AG04450 (cell line): Measurements from ENCODE around the gene CACNA1E. TPM values are rescaled to one million over a fixed set of nuclear protein-coding genes. Genes with fewer than 3 reads are reported as not detected.

Experiments used
- CTCF ChIA-PET: fragments of 300-600, 350-600 bp; formaldehyde crosslinking; extraction: SDS; loops from one replicate; lab custom pipeline; 2022; ENCODE audit warnings: antibody characterized with exemption, inconsistent platforms; lab: Charles Lee
- POLR2A ChIA-PET: fragments of 350-600 bp; formaldehyde crosslinking; extraction: SDS; loops from one replicate; lab custom pipeline; 2021; ENCODE audit warnings: antibody characterized with exemption, inconsistent platforms; lab: Yijun Ruan, JAX
- DNase-seq: peaks from one replicate; pipeline ENCODE4 v3.0.0-alpha.2; 2011; ENCODE audit warnings: low read depth, low spot score
- H3K27ac ChIP-seq: one replicate; pipeline ENCODE4 v1.5.1; 2012; ENCODE audit warnings: low read depth, low read length, control low read depth
- H3K27me3 ChIP-seq: one replicate; pipeline ENCODE4 v1.6.0; 2012; ENCODE audit warnings: low read length; ENCODE audit not compliant: control insufficient read depth, insufficient read depth
- H3K4me3 ChIP-seq: 2 replicates; pipeline ENCODE4 v1.5.1; 2011; ENCODE audit warnings: mild to moderate bottlenecking, low read depth, low read length, control low read depth
- H3K9me3 ChIP-seq: 2 replicates; pipeline ENCODE4 v1.5.1; 2012; ENCODE audit warnings: low read length; ENCODE audit not compliant: control insufficient read depth, insufficient read depth
- polyA plus RNA-seq: library from polyadenylated mRNA; depleted of rRNA; stranded (reverse); fragments of >200 nt; gene quantifications from 2 replicates; pipeline ENCODE4 v1.2.3, GENCODE V29; 2011
- TF ChIP-seq, protein P1 (sequence below): IDR thresholded peaks from 2 replicates; pipeline ENCODE4 v1.5.1; 2011; ENCODE audit warnings: low read depth, low read length, control low read depth, inconsistent platforms

Gene CACNA1E
- polyA plus RNA-seq, 1 experiment, result not detected

DNA sequence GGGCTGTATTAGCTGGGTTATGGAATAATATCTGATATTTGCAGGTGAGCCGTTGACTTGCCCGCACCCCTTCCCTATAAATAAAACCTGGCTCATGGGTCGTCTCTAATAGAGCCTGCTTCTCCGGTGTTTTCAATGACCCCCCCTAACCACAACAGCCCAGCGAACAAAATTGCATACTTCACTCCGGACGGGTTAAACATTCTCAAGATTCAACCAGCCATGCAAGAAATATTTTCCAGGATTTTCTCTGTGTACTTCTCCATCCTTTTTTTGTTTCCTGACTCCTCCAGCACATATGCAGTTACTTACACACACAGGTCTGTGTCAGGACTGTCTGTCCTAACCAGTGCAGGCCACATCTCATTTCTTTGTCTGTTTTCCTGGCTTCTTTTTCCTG is 310.5 kb downstream of the CACNA1E start:
- DNase-seq, result no peak
- Histone ChIP-seq H3K4me3 (no peak overlapping the region), H3K27ac (no peak overlapping the region), H3K27me3 (no peaks in the 10 kb centered on the region), H3K9me3 (peaks cover 22% of the 10 kb centered on the region)
- TF ChIP-seq, protein P1, sequence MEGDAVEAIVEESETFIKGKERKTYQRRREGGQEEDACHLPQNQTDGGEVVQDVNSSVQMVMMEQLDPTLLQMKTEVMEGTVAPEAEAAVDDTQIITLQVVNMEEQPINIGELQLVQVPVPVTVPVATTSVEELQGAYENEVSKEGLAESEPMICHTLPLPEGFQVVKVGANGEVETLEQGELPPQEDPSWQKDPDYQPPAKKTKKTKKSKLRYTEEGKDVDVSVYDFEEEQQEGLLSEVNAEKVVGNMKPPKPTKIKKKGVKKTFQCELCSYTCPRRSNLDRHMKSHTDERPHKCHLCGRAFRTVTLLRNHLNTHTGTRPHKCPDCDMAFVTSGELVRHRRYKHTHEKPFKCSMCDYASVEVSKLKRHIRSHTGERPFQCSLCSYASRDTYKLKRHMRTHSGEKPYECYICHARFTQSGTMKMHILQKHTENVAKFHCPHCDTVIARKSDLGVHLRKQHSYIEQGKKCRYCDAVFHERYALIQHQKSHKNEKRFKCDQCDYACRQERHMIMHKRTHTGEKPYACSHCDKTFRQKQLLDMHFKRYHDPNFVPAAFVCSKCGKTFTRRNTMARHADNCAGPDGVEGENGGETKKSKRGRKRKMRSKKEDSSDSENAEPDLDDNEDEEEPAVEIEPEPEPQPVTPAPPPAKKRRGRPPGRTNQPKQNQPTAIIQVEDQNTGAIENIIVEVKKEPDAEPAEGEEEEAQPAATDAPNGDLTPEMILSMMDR, result no peak
- CTCF ChIA-PET, result no interaction called here
- POLR2A ChIA-PET, result no interaction called here

- Histone ChIP-seq H3K27me3 (no peaks in the 10 kb centered on the region), H3K4me3 (no peak overlapping the region), H3K27ac (no peak overlapping the region), H3K9me3 (peaks cover 26% of the 10 kb centered on the region)
- POLR2A ChIA-PET, result no interaction called here
- CTCF ChIA-PET, result no interaction called here
- no peak for DNase-seq
- TF ChIP-seq, protein P1, result no peak
Measured at GRCh38 chr1:181794332-181794731, 311.0 kb downstream of the CACNA1E start.

DNA sequence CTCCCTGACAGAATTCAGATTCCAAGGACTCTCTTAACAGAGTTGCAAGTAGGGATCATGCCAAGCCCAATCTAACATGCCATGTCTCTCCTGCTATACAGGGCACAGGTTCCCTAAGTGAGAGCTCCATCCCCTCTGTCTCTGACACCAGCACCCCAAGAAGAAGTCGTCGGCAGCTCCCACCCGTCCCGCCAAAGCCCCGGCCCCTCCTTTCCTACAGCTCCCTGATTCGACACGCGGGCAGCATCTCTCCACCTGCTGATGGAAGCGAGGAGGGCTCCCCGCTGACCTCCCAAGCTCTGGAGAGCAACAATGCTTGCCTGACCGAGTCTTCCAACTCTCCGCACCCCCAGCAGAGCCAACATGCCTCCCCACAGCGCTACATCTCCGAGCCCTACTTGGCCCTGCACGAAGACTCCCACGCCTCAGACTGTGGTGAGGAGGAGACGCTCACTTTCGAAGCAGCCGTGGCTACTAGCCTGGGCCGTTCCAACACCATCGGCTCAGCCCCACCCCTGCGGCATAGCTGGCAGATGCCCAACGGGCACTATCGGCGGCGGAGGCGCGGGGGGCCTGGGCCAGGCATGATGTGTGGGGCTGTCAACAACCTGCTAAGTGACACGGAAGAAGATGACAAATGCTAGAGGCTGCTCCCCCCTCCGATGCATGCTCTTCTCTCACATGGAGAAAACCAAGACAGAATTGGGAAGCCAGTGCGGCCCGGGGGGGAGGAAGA is 315.0 kb downstream of the CACNA1E start:
- ChIA-PET POLR2A (no interaction called here), CTCF (no interaction called here)
- Histone ChIP-seq H3K9me3 (peaks cover 31% of the 10 kb centered on the region), H3K27me3 (no peaks in the 10 kb centered on the region), H3K4me3 (no peak overlapping the region), H3K27ac (no peak overlapping the region)
- TF ChIP-seq, protein P1, result no peak
- DNase-seq, result no peak

- Histone ChIP-seq H3K4me3 (no peak overlapping the region), H3K27me3 (no peaks in the 10 kb centered on the region), H3K9me3 (peaks cover 27% of the 10 kb centered on the region), H3K27ac (no peak overlapping the region)
- POLR2A ChIA-PET, result no interaction called here
- CTCF ChIA-PET, result no interaction called here
- DNase-seq, result no peak
- TF ChIP-seq, protein P1, result no peak
Measured at GRCh38 chr1:181801617-181802016, 318.3 kb downstream of the CACNA1E start.

DNA sequence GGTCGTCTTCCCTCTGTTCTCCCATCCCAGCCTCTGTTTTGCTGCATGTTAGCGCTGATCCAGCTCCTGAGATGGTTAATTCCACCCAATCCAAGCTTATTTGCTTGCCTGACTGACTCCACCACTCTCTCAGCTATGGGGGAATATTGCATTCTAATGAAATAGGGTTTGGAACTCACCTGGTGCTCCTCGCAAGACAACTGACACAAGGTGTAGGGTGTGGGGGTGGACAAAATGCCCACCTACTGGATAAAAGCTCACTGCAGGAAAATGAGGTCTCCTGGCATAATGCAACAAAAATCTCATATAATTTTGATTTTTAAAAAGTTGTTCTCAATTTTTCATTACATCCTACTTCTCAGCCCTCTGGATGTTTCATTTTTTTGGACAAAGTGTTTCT is 319.1 kb downstream of the CACNA1E start:
- Histone ChIP-seq H3K4me3 (no peak overlapping the region), H3K27me3 (no peaks in the 10 kb centered on the region), H3K9me3 (peaks cover 26% of the 10 kb centered on the region), H3K27ac (no peak overlapping the region)
- DNase-seq, result no peak
- TF ChIP-seq, protein P1, result no peak
- ChIA-PET POLR2A (no interaction called here), CTCF (no interaction called here)
